ENCODE data around the gene PSIP1. TPM values are rescaled to one million over a fixed set of nuclear protein-coding genes. Genes with fewer than 3 reads are reported as not detected.

Gene PSIP1
- total RNA-seq, 4 donors from 2014 or later = 97.1 to 112 (median 102) TPM

- H3K27me3 ChIP-seq = no peaks in the 10 kb centered on the region
- no peaks in the 10 kb centered on the region for H3K4me1 ChIP-seq
- no peaks in the 10 kb centered on the region for H3K36me3 ChIP-seq
- H3K9me3 ChIP-seq = no peaks in the 10 kb centered on the region
- DNase-seq = no peak
- no peak for TF ChIP-seq CTCF (IDR thresholded peaks at IDR 0.05)
- TF ChIP-seq POLR2A (IDR thresholded peaks at IDR 0.05) = no peak
- H3K4me3 ChIP-seq = no peak overlapping the region
- intact Hi-C loops (cut with DNase I; ENCODE audit: low total_unique reads) = no loop called here
- no peak overlapping the region for H3K27ac ChIP-seq
Observed at GRCh38 chr9:15498246-15498995, 12.3 kb downstream of the PSIP1 start.

- Histone ChIP-seq H3K27ac (no peak overlapping the region), H3K4me3 (no peak overlapping the region), H3K36me3 (no peaks in the 10 kb centered on the region), H3K4me1 (no peaks in the 10 kb centered on the region), H3K27me3 (no peaks in the 10 kb centered on the region), H3K9me3 (no peaks in the 10 kb centered on the region)
- TF ChIP-seq CTCF (IDR thresholded peaks at IDR 0.05) (no peak), POLR2A (IDR thresholded peaks at IDR 0.05) (no peak)
- no peak for DNase-seq
- intact Hi-C loops (cut with DNase I; ENCODE audit: low total_unique reads) = no loop called here
Observed at GRCh38 chr9:15492485-15493150, 18.2 kb downstream of the PSIP1 start.

GRCh38 chr9:15491950-15492349 is 18.8 kb downstream of the PSIP1 start:
- no peaks in the 10 kb centered on the region for H3K4me1 ChIP-seq
- TF ChIP-seq CTCF (IDR thresholded peaks at IDR 0.05) = no peak
- TF ChIP-seq POLR2A (IDR thresholded peaks at IDR 0.05) = no peak
- H3K4me3 ChIP-seq = no peak overlapping the region
- H3K9me3 ChIP-seq = no peaks in the 10 kb centered on the region
- DNase-seq = no peak
- no peaks in the 10 kb centered on the region for H3K27me3 ChIP-seq
- intact Hi-C loops (cut with DNase I; ENCODE audit: low total_unique reads) = no loop called here
- H3K27ac ChIP-seq = no peak overlapping the region
- H3K36me3 ChIP-seq = no peaks in the 10 kb centered on the region

- H3K27ac ChIP-seq = no peak overlapping the region
- no peaks in the 10 kb centered on the region for H3K27me3 ChIP-seq
- H3K9me3 ChIP-seq = no peaks in the 10 kb centered on the region
- H3K4me3 ChIP-seq = no peak overlapping the region
- TF ChIP-seq CTCF (IDR thresholded peaks at IDR 0.05) = peak; percentile 19 to 33 (median 30)
- TF ChIP-seq POLR2A (IDR thresholded peaks at IDR 0.05) = no peak
- H3K36me3 ChIP-seq = no peaks in the 10 kb centered on the region
- no peak for DNase-seq
- H3K4me1 ChIP-seq = no peaks in the 10 kb centered on the region
- intact Hi-C loops (cut with DNase I; ENCODE audit: low total_unique reads) = no loop called here
Observed at GRCh38 chr9:15485836-15486666, 24.7 kb downstream of the PSIP1 start.
